PC-3 (cell line): ENCODE results near the gene SFMBT1. TPM values are rescaled to one million over a fixed set of nuclear protein-coding genes. Genes with fewer than 3 reads are reported as not detected.

Experiments
- ATAC-seq: fragments of 200-7000 bp; cut with Tn5 transposase; 2 replicates; pipeline ENCODE4 v1.9.1; 2020; ENCODE audit warnings: mild to moderate bottlenecking, moderate library complexity
- BruUV-seq: library from RNA; stranded (reverse); fragments of 400-500 nt; replicated peaks from 2 replicates; lab custom pipeline; 2021; lab: Mats Ljungman, UMichigan
- CTCF ChIA-PET: fragments of 300-600 bp; sonication (Branson Sonifier 250); formaldehyde crosslinking; loops from one replicate; lab custom pipeline; 2022; ENCODE audit warnings: antibody characterized with exemption; lab: Charles Lee
- POLR2A ChIA-PET: fragments of 300-600 bp; sonication (Branson Sonifier 250); formaldehyde crosslinking; loops from one replicate; lab custom pipeline; 2022; ENCODE audit warnings: antibody characterized with exemption; ENCODE audit not compliant: unreplicated experiment; lab: Charles Lee
- DNase-seq: peaks from one replicate; pipeline ENCODE4 v3.0.0-alpha.2; 2015
- H2AFZ ChIP-seq: fragments of 300-600 bp; sonication (generic); 2 replicates; pipeline ENCODE4 v1.6.0; 2016; ENCODE audit warnings: antibody characterized with exemption, low read length
- H3F3A ChIP-seq: fragments of 300-600 bp; sonication (generic); one replicate; pipeline ENCODE4 v1.6.0; 2017; ENCODE audit warnings: antibody characterized with exemption, low read length, control low read depth, mild to moderate bottlenecking; ENCODE audit not compliant: unreplicated experiment
- H3K27ac ChIP-seq: fragments of 300-600 bp; sonication (generic); 2 replicates; pipeline ENCODE4 v1.5.1; 2016; ENCODE audit warnings: mild to moderate bottlenecking, low read length
- H3K27me3 ChIP-seq: fragments of 300-600 bp; sonication (generic); 2 replicates; pipeline ENCODE4 v1.6.1; 2016; ENCODE audit warnings: low read length, mixed read lengths
- H3K36me3 ChIP-seq: fragments of 300-600 bp; sonication (generic); 2 replicates; pipeline ENCODE4 v1.6.1; 2016; ENCODE audit warnings: low read depth, mixed run types, low read length, mixed read lengths
- H3K4me1 ChIP-seq: fragments of 300-600 bp; sonication (generic); 2 replicates; pipeline ENCODE4 v1.5.1; 2016; ENCODE audit warnings: low read length; ENCODE audit not compliant: insufficient read depth
- H3K4me2 ChIP-seq: fragments of 300-600 bp; sonication (generic); 2 replicates; pipeline ENCODE4 v1.6.0; 2016; ENCODE audit warnings: low read length
- H3K4me3 ChIP-seq: fragments of 300-600 bp; sonication (generic); 2 replicates; pipeline ENCODE4 v1.5.1; 2016; ENCODE audit warnings: mild to moderate bottlenecking, low read length, mixed read lengths
- H3K79me2 ChIP-seq: fragments of 300-600 bp; sonication (generic); 2 replicates; pipeline ENCODE4 v1.6.1; 2017; ENCODE audit warnings: low read length, mixed read lengths
- H3K9ac ChIP-seq: fragments of 300-600 bp; sonication (generic); 2 replicates; pipeline ENCODE4 v1.6.0; 2016; ENCODE audit warnings: mild to moderate bottlenecking, low read length
- H3K9me2 ChIP-seq: fragments of 300-600 bp; sonication (generic); replicated peaks from 2 replicates; pipeline ENCODE4 v1.6.1; 2016; ENCODE audit warnings: mixed run types, low read length, mixed read lengths
- H3K9me3 ChIP-seq: fragments of 300-600 bp; sonication (generic); 2 replicates; pipeline ENCODE4 v1.6.1; 2016; ENCODE audit warnings: low read length, mixed read lengths
- H4K20me1 ChIP-seq: fragments of 300-600 bp; sonication (generic); 2 replicates; pipeline ENCODE4 v1.6.1; 2016; ENCODE audit warnings: low read length, mixed read lengths
- CTCF ChIP-seq: fragments of 300-600 bp; sonication (generic); conservative IDR thresholded peaks from 2 replicates; pipeline ENCODE4 v1.5.1; 2017; ENCODE audit warnings: antibody characterized with exemption, low read depth, mild to moderate bottlenecking, low read length
- EZH2 ChIP-seq: fragments of 300-600 bp; sonication (generic); IDR thresholded peaks from one replicate; pipeline ENCODE4 v1.6.1; 2017; ENCODE audit warnings: antibody characterized with exemption, mild to moderate bottlenecking, low read length; ENCODE audit not compliant: unreplicated experiment
- EZH2phosphoT487 ChIP-seq: fragments of 300-600 bp; sonication (generic); IDR thresholded peaks from 2 replicates; pipeline ENCODE4 v1.6.1; 2018; ENCODE audit warnings: mild to moderate bottlenecking, antibody characterized with exemption, low read length, borderline replicate concordance
- intact Hi-C: fragments of 100-400 bp; cut with micrococcal nuclease; formaldehyde crosslinking; loops from 2 replicates; pipeline ENCODE4 v1.9.0; 2023
- total RNA-seq: library from RNA; depleted of rRNA; stranded (reverse); fragments of >200 nt; gene quantifications from 2 replicates; pipeline ENCODE4 v1.2.3, GENCODE V29; 2014

SFMBT1 gene
- total RNA-seq, 1 experiment from 2014 or later: 10.8 TPM

- Histone ChIP-seq H3K4me3 (no peak overlapping the region), H3K27me3 (no peaks in the 10 kb centered on the region), H3K4me1 (no peaks in the 10 kb centered on the region), H3K27ac (no peak overlapping the region), H3F3A (no peaks in the 10 kb centered on the region), H3K9ac (no peak overlapping the region), H4K20me1 (no peaks in the 10 kb centered on the region), H3K9me3 (no peaks in the 10 kb centered on the region), H3K36me3 (peaks cover 11% of the 10 kb centered on the region; the same call in 1 of the 2 replicates), H2AFZ (no peak overlapping the region), H3K79me2 (no peaks in the 10 kb centered on the region), H3K9me2 (no peaks in the 10 kb centered on the region), H3K4me2 (no peak overlapping the region)
- CTCF ChIA-PET: no interaction called here
- TF ChIP-seq EZH2: no peak
- no peak for TF ChIP-seq CTCF
- TF ChIP-seq EZH2phosphoT487: no peak
- BruUV-seq: no TSS peak
- POLR2A ChIA-PET: no interaction called here
- ATAC-seq (no peak), DNase-seq (no peak)
- intact Hi-C loops: no loop called here
Measured at GRCh38 chr3:53092216-53092615, 46.3 kb upstream of the SFMBT1 start.

GRCh38 chr3:53091011-53091410 lies 45.1 kb upstream of the SFMBT1 start:
- no peaks in the 10 kb centered on the region for H3K79me2 ChIP-seq
- no peaks in the 10 kb centered on the region for H3K9me3 ChIP-seq
- H3F3A ChIP-seq: no peaks in the 10 kb centered on the region
- BruUV-seq: no TSS peak
- H3K27me3 ChIP-seq: no peaks in the 10 kb centered on the region
- H3K4me3 ChIP-seq: no peak overlapping the region
- H3K9me2 ChIP-seq: no peaks in the 10 kb centered on the region
- TF ChIP-seq EZH2 (no peak), CTCF (no peak)
- no peak overlapping the region for H3K27ac ChIP-seq
- H2AFZ ChIP-seq: no peak overlapping the region
- intact Hi-C loops: no loop called here
- H4K20me1 ChIP-seq: no peaks in the 10 kb centered on the region
- H3K4me2 ChIP-seq: no peak overlapping the region
- ChIA-PET POLR2A (no interaction called here), CTCF (no interaction called here)
- DNase-seq: no peak
- H3K36me3 ChIP-seq: peaks cover 8% of the 10 kb centered on the region; the same call in 1 of the 2 replicates
- H3K9ac ChIP-seq: no peak overlapping the region
- no peaks in the 10 kb centered on the region for H3K4me1 ChIP-seq
- no peak for ATAC-seq

GRCh38 chr3:53089511-53089910 lies 43.6 kb upstream of the SFMBT1 start:
- BruUV-seq: no TSS peak
- Histone ChIP-seq H3K4me2 (no peak overlapping the region), H3K27me3 (no peaks in the 10 kb centered on the region), H3K9me2 (no peaks in the 10 kb centered on the region), H4K20me1 (no peaks in the 10 kb centered on the region), H3K27ac (no peak overlapping the region), H3K4me1 (no peaks in the 10 kb centered on the region), H2AFZ (no peak overlapping the region), H3F3A (no peaks in the 10 kb centered on the region), H3K36me3 (peaks cover 8% of the 10 kb centered on the region; the same call in 1 of the 2 replicates), H3K4me3 (no peak overlapping the region), H3K9ac (no peak overlapping the region), H3K79me2 (no peaks in the 10 kb centered on the region), H3K9me3 (no peaks in the 10 kb centered on the region)
- CTCF ChIA-PET: no interaction called here
- DNase-seq (no peak), ATAC-seq (no peak)
- intact Hi-C loops: no loop called here
- TF ChIP-seq EZH2phosphoT487 (no peak), CTCF (no peak), EZH2 (no peak)
- POLR2A ChIA-PET: no interaction called here
